ENCODE data around the gene TLX3. TPM values are rescaled to one million over a fixed set of nuclear protein-coding genes. Genes with fewer than 3 reads are reported as not detected.
A peak's percentile ranks its signal among the peaks of the same experiment; 100 is the strongest.
"Not testable (repeated sequence)": the region's sequence is repeated elsewhere in the genome, so short reads cannot be mapped to it uniquely, and the experiment has no call there.

TLX3 gene
- total RNA-seq, 1 donor from 2014 or later: not detected

- ATAC-seq: no peak
Observed at GRCh38 chr5:171323806-171324632, 15.0 kb downstream of the TLX3 start.

- no peak for ATAC-seq
Observed at GRCh38 chr5:171330021-171330420, 21.0 kb downstream of the TLX3 start.

- ATAC-seq: no peak
Observed at GRCh38 chr5:171335616-171336015, 26.6 kb downstream of the TLX3 start.

- no peak for ATAC-seq
Observed at GRCh38 chr5:171336521-171337209, 27.6 kb downstream of the TLX3 start.

GRCh38 chr5:171337210-171337569 is 28.1 kb downstream of the TLX3 start:
- ATAC-seq: no peak

GRCh38 chr5:171340042-171340441 is 31.0 kb downstream of the TLX3 start:
- ATAC-seq: no peak

- no peak for ATAC-seq
Observed at GRCh38 chr5:171340491-171340890, 31.4 kb downstream of the TLX3 start.

- peak; percentile 50 for ATAC-seq
Observed at GRCh38 chr5:171342362-171343111, 33.5 kb downstream of the TLX3 start.

GRCh38 chr5:171344936-171345608 is 36.0 kb downstream of the TLX3 start:
- no peak for ATAC-seq

GRCh38 chr5:171351536-171352073 is 42.6 kb downstream of the TLX3 start:
- no peak for ATAC-seq

GRCh38 chr5:171355302-171355724 is 46.3 kb downstream of the TLX3 start:
- ATAC-seq: no peak

GRCh38 chr5:171357843-171358242 is 48.8 kb downstream of the TLX3 start:
- ATAC-seq: no peak

- not testable (repeated sequence) for ATAC-seq
Observed at GRCh38 chr5:171361151-171361550, 52.1 kb downstream of the TLX3 start.

Other genes starting within 250 kb of the TLX3 start
- 922 TPM for gene NPM1, start 78.6 kb downstream of the TLX3 start, total RNA-seq
- 0.08 TPM for gene FGF18, start 110.4 kb downstream of the TLX3 start, total RNA-seq

All from esophagus mucosa (tissue), 1 donor.